BE2C (cell line): ENCODE results near the gene PHLPP1.

Source experiments
- DNase-seq: peaks from one replicate; pipeline ENCODE4 v3.0.0-alpha.2; 2020
- H3K27me3 ChIP-seq: fragments of 250-450 bp; sonication (Bioruptor Pico); 2 replicates; pipeline ENCODE4 v1.5.1; 2020; ENCODE audit warnings: mild to moderate bottlenecking
- H3K36me3 ChIP-seq: fragments of 250-450 bp; sonication (Bioruptor Pico); 2 replicates; pipeline ENCODE4 v1.5.1; 2020; ENCODE audit warnings: mild to moderate bottlenecking
- H3K4me1 ChIP-seq: fragments of 250-450 bp; sonication (Bioruptor Pico); 2 replicates; pipeline ENCODE4 v1.5.1; 2020
- H3K4me3 ChIP-seq: 2 replicates; pipeline ENCODE4 v1.5.1; 2011; ENCODE audit warnings: low read depth, low read length
- H3K9me3 ChIP-seq: fragments of 250-450 bp; sonication (Bioruptor Pico); 2 replicates; pipeline ENCODE4 v1.5.1; 2020
- TF ChIP-seq, protein P1 (sequence below): IDR thresholded peaks from 2 replicates; pipeline ENCODE4 v1.5.1; 2012; ENCODE audit warnings: mild to moderate bottlenecking, low read depth, low read length

PHLPP1 gene

DNA sequence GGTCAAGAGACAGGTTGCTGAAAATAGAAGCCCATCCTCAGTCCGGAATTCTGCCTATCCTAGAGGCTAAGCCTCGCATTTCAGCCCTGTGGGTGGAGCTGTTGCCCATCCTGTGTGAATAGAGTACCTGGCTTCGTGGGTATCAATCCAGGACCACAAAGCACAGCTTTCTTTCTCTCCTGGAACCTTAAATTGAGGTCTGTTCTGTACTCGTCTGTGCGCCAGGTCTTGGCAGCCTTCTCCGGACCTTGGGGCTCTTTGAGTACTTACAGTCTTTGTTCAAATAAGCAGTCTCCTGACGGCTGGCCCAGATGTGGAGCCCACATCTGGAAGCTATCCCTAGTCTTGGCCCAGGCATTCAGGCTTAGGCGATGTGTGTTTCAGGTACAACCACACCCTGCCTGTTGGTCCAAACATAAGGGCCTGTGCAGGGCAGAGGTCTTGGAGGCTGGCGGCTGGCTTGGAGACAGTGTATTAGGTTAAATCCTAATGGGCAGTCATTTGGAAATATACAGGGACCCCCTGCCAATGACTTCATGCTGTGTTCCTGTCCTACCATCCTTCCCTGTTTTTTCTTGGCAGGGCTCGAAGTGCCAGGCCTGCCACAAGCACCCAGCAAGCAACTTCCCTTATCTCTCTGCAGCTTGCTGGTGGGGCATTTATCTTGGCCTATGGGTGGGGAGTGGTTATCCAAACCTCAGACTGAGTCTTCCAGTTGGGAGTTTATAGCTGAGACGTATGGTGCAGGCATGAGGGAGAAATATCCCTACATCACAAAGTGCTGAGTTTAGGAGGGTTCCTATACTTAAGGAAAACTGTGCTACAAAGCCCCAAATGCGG is 310.1 kb downstream of the PHLPP1 start:
- Histone ChIP-seq H3K4me3 (no peak overlapping the region), H3K36me3 (no peaks in the 10 kb centered on the region), H3K4me1 (no peaks in the 10 kb centered on the region), H3K9me3 (no peaks in the 10 kb centered on the region), H3K27me3 (no peaks in the 10 kb centered on the region)
- TF ChIP-seq, protein P1, sequence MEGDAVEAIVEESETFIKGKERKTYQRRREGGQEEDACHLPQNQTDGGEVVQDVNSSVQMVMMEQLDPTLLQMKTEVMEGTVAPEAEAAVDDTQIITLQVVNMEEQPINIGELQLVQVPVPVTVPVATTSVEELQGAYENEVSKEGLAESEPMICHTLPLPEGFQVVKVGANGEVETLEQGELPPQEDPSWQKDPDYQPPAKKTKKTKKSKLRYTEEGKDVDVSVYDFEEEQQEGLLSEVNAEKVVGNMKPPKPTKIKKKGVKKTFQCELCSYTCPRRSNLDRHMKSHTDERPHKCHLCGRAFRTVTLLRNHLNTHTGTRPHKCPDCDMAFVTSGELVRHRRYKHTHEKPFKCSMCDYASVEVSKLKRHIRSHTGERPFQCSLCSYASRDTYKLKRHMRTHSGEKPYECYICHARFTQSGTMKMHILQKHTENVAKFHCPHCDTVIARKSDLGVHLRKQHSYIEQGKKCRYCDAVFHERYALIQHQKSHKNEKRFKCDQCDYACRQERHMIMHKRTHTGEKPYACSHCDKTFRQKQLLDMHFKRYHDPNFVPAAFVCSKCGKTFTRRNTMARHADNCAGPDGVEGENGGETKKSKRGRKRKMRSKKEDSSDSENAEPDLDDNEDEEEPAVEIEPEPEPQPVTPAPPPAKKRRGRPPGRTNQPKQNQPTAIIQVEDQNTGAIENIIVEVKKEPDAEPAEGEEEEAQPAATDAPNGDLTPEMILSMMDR = peak; percentile 76
- DNase-seq = peak; percentile 66

DNA sequence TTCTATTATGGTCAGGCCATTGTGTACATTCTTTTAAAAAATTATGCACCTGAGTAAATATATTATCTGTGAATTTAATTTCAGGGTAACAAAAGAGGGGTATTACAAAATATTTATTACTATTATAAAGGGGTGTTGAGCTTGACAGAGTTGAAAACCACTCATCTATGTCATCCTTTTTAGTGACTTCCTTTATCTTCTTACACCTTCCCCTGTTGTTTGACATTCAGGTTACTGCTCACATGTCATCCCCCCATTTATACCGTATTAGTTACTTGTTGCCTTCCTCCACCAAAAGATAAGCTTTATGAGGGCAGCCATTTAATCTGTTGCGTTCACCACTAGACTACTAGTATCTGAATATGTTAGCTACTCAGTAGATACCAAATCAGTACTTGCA is 313.0 kb downstream of the PHLPP1 start:
- no peaks in the 10 kb centered on the region for H3K9me3 ChIP-seq
- no peak for DNase-seq
- no peak overlapping the region for H3K4me3 ChIP-seq
- TF ChIP-seq, protein P1 = no peak
- H3K36me3 ChIP-seq = no peaks in the 10 kb centered on the region
- H3K4me1 ChIP-seq = no peaks in the 10 kb centered on the region
- H3K27me3 ChIP-seq = no peaks in the 10 kb centered on the region
